H9 (cell line): ENCODE results near the gene PF4V1. TPM values are rescaled to one million over a fixed set of nuclear protein-coding genes. Genes with fewer than 3 reads are reported as not detected.
A peak's percentile ranks its signal among the peaks of the same experiment; 100 is the strongest.

Experiments used
- DNase-seq: peaks from one replicate; pipeline ENCODE4 v3.0.0-alpha.2; 2017
- H2AFZ ChIP-seq: one replicate; pipeline ENCODE4 v1.6.1; 2013; ENCODE audit warnings: mild to moderate bottlenecking, low read length, control low read depth, moderate library complexity
- H2AK5ac ChIP-seq: 2 replicates; pipeline ENCODE4 v1.6.1; 2013; ENCODE audit warnings: low read length, control low read depth, mixed read lengths; ENCODE audit not compliant: insufficient read length
- H2BK120ac ChIP-seq: one replicate; pipeline ENCODE4 v1.6.1; 2013; ENCODE audit warnings: low read depth, mild to moderate bottlenecking, low read length, control low read depth, inconsistent platforms; ENCODE audit not compliant: poor library complexity, severe bottlenecking
- H2BK12ac ChIP-seq: 2 replicates; pipeline ENCODE4 v1.6.1; 2013; ENCODE audit warnings: low read length, control low read depth, mixed read lengths, low read depth; ENCODE audit not compliant: insufficient read length
- H2BK15ac ChIP-seq: 2 replicates; pipeline ENCODE4 v1.6.1; 2013; ENCODE audit warnings: low read depth, low read length, control low read depth
- H2BK20ac ChIP-seq: one replicate; pipeline ENCODE4 v1.6.1; 2013; ENCODE audit warnings: low read depth, mild to moderate bottlenecking, low read length, control low read depth, inconsistent platforms; ENCODE audit not compliant: poor library complexity, severe bottlenecking
- H2BK5ac ChIP-seq: 2 replicates; pipeline ENCODE4 v1.6.1; 2013; ENCODE audit warnings: low read length, control low read depth, mixed read lengths; ENCODE audit not compliant: insufficient read length
- H3K14ac ChIP-seq: 2 replicates; pipeline ENCODE4 v1.6.1; 2013; ENCODE audit warnings: low read length, control low read depth; ENCODE audit not compliant: insufficient read depth
- H3K18ac ChIP-seq: 2 replicates; pipeline ENCODE4 v1.6.1; 2013; ENCODE audit warnings: low read depth, mild to moderate bottlenecking, mixed read lengths, low read length, control low read depth; ENCODE audit not compliant: insufficient read length
- H3K23ac ChIP-seq: 2 replicates; pipeline ENCODE4 v1.6.1; 2013; ENCODE audit warnings: low read length, control low read depth, mixed read lengths, low read depth; ENCODE audit not compliant: insufficient read length
- H3K23me2 ChIP-seq: 2 replicates; pipeline ENCODE4 v1.6.1; 2013; ENCODE audit warnings: low read depth, mild to moderate bottlenecking, mixed read lengths, low read length, control low read depth; ENCODE audit not compliant: insufficient read length, poor library complexity, severe bottlenecking
- H3K27ac ChIP-seq: 2 replicates; pipeline ENCODE4 v1.5.1; 2013; ENCODE audit warnings: low read length, control low read depth, mixed read lengths, low read depth; ENCODE audit not compliant: insufficient read length
- H3K27me3 ChIP-seq: 2 replicates; pipeline ENCODE4 v1.6.1; 2013; ENCODE audit warnings: low read length, control low read depth, inconsistent platforms; ENCODE audit not compliant: insufficient read depth
- H3K4ac ChIP-seq: 2 replicates; pipeline ENCODE4 v1.6.1; 2013; ENCODE audit warnings: low read depth, mild to moderate bottlenecking, control low read depth, inconsistent platforms, low read length, moderate library complexity
- H3K4me1 ChIP-seq: 2 replicates; pipeline ENCODE4 v1.6.1; 2013; ENCODE audit warnings: low read length, control low read depth, inconsistent platforms; ENCODE audit not compliant: insufficient read depth
- H3K4me2 ChIP-seq: 2 replicates; pipeline ENCODE4 v1.6.1; 2013; ENCODE audit warnings: low read length, control low read depth, mixed read lengths; ENCODE audit not compliant: insufficient read length, insufficient read depth
- H3K56ac ChIP-seq: 2 replicates; pipeline ENCODE4 v1.6.1; 2013; ENCODE audit warnings: low read depth, mild to moderate bottlenecking, mixed read lengths, low read length, control low read depth; ENCODE audit not compliant: insufficient read length
- H3K79me1 ChIP-seq: 2 replicates; pipeline ENCODE4 v1.6.1; 2013; ENCODE audit warnings: low read depth, mild to moderate bottlenecking, moderate library complexity, low read length, control low read depth, inconsistent platforms; ENCODE audit not compliant: insufficient read depth, poor library complexity, severe bottlenecking
- H3K79me2 ChIP-seq: 2 replicates; pipeline ENCODE4 v1.6.1; 2013; ENCODE audit warnings: low read length, control low read depth, inconsistent platforms; ENCODE audit not compliant: insufficient read depth
- H3K9ac ChIP-seq: 2 replicates; pipeline ENCODE4 v1.6.1; 2013; ENCODE audit warnings: low read length, control low read depth, mixed read lengths; ENCODE audit not compliant: insufficient read length; ENCODE audit errors: extremely low read depth
- H3K9me3 ChIP-seq: one replicate; pipeline ENCODE4 v1.6.1; 2013; ENCODE audit warnings: low read depth, low read length, inconsistent platforms; ENCODE audit not compliant: control insufficient read depth
- H3T11ph ChIP-seq: one replicate; pipeline ENCODE4 v1.6.1; 2013; ENCODE audit warnings: mild to moderate bottlenecking, low read length, control low read depth, inconsistent platforms
- H4K20me1 ChIP-seq: one replicate; pipeline ENCODE4 v1.6.1; 2013; ENCODE audit not compliant: control insufficient read depth, insufficient read length, insufficient read depth
- H4K5ac ChIP-seq: 2 replicates; pipeline ENCODE4 v1.6.1; 2013; ENCODE audit warnings: low read depth, mild to moderate bottlenecking, mixed read lengths, low read length, control low read depth; ENCODE audit not compliant: insufficient read length
- H4K8ac ChIP-seq: replicated peaks from 2 replicates; pipeline ENCODE4 v1.6.1; 2013; ENCODE audit warnings: low read length, control low read depth, mixed read lengths, low read depth; ENCODE audit not compliant: insufficient read length
- H4K91ac ChIP-seq: 2 replicates; pipeline ENCODE4 v1.6.1; 2013; ENCODE audit warnings: low read depth, mild to moderate bottlenecking, moderate library complexity, mixed read lengths, low read length, control low read depth; ENCODE audit not compliant: insufficient read length
- H3K27ac Mint-ChIP-seq, 3 experiments: 2 replicates in 2 of 3; 3 replicates in 1 of 3; pipeline ENCODE4 v1.8.0; 2020 to 2021; ENCODE audit warnings: mixed read lengths in 3 of 3, mild to moderate bottlenecking in 1 of 3, moderate library complexity in 1 of 3
- H3K27me3 Mint-ChIP-seq: 2 replicates; pipeline ENCODE4 v1.8.0; 2021; ENCODE audit warnings: low read depth, mild to moderate bottlenecking, moderate library complexity, mixed read lengths
- H3K36me3 Mint-ChIP-seq, 3 experiments: 2 replicates in 2 of 3; 3 replicates in 1 of 3; pipeline ENCODE4 v1.8.0; 2020 to 2021; ENCODE audit warnings: low read depth in 3 of 3, mixed read lengths in 3 of 3; ENCODE audit not compliant: insufficient read depth in 1 of 3
- H3K4me1 Mint-ChIP-seq, 2 experiments: 2 replicates each; pipeline ENCODE4 v1.8.0; 2020; ENCODE audit warnings: mixed read lengths in 2 of 2
- H3K4me3 Mint-ChIP-seq, 2 experiments: 2 replicates in 1 of 2; 3 replicates in 1 of 2; pipeline ENCODE4 v1.8.0; 2020 to 2021; ENCODE audit warnings: mild to moderate bottlenecking in 2 of 2, mixed read lengths in 2 of 2, moderate library complexity in 1 of 2
- H3K9me3 Mint-ChIP-seq, 2 experiments: 2 replicates in 1 of 2; 3 replicates in 1 of 2; pipeline ENCODE4 v1.8.0; 2020; ENCODE audit warnings: mild to moderate bottlenecking in 2 of 2, mixed read lengths in 2 of 2, moderate library complexity in 1 of 2
- CTCF ChIP-seq: fragments of 200-600 bp; sonication (generic); conservative IDR thresholded peaks from 3 replicates; pipeline ENCODE4 v1.8.0; 2021; ENCODE audit warnings: antibody characterized with exemption, mild to moderate bottlenecking
- WGBS: extraction: QIAGEN DNeasy Blood & Tissue Kit; methylation state at CpG from one replicate; pipeline ENCODE4 v1.1.7; 2013; ENCODE audit warnings: missing lambda C conversion rate, low lambda C conversion rate, mixed read lengths; ENCODE audit not compliant: insufficient read length; ENCODE audit errors: extremely low coverage; 5-methylcytosine and 5-hydroxymethylcytosine counted together
- total RNA-seq: library from RNA; stranded (reverse); gene quantifications from 2 replicates; pipeline ENCODE4 v1.2.1, GENCODE V29; 2021

PF4V1 gene
- total RNA-seq, 1 experiment from 2014 or later, result not detected

DNA sequence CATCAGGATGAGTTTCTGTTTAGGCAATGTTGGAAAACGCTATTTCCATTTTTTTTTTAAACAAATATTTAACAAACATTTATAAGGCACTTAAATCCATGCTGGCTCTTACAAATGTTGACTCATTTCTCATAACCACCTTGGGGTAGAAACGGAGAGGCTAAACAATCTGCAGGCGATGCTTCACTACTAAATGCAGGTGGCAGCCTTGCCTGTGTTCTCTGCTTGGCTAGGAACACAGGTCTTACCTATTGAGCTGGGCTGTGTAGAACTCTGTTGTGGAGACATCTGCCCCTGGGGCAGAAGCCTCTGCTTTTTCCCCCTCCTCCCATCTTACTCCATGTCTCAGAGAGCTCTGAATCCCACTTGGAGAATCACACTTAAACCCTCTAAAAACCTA lies 14.7 kb downstream of the PF4V1 start:
- H3T11ph ChIP-seq, result no peak overlapping the region
- Mint-ChIP-seq H3K9me3 (no peaks in the 10 kb centered on the region; a peak in 1 of 5 replicates), H3K27ac (no peak overlapping the region), H3K27me3 (peaks cover 40% of the 10 kb centered on the region), H3K36me3 (no peaks in the 10 kb centered on the region), H3K4me3 (no peak overlapping the region), H3K4me1 (peaks cover 18 to 21% of the 10 kb centered on the region in 2 experiments)
- no peak overlapping the region for H2BK120ac ChIP-seq
- H3K4me1 ChIP-seq, result 0 out of 2 replicates have a peak, but pooled peaks cover 2% of the 10 kb centered on the region
- H3K79me2 ChIP-seq, result no peaks in the 10 kb centered on the region
- TF ChIP-seq CTCF, result peak; percentile 31; the same call in 2 of the 3 replicates
- no peak overlapping the region for H3K14ac ChIP-seq
- no CpG with 5 or more reads among the region's 3 CpGs for WGBS
- no peak overlapping the region for H3K4me2 ChIP-seq
- no peak overlapping the region for H3K4ac ChIP-seq
- no peak overlapping the region for H3K9ac ChIP-seq
- DNase-seq, result peak; percentile 37
- no peak overlapping the region for H4K8ac ChIP-seq
- no peaks in the 10 kb centered on the region for H3K79me1 ChIP-seq
- H3K23ac ChIP-seq, result no peak overlapping the region
- H2BK15ac ChIP-seq, result no peak overlapping the region
- peaks cover 12% of the 10 kb centered on the region for H3K23me2 ChIP-seq
- H2BK20ac ChIP-seq, result no peak overlapping the region
- no peak overlapping the region for H2AFZ ChIP-seq
- H3K18ac ChIP-seq, result no peak overlapping the region
- H2BK5ac ChIP-seq, result no peak overlapping the region
- no peaks in the 10 kb centered on the region for H4K20me1 ChIP-seq
- no peak overlapping the region for H3K56ac ChIP-seq
- H3K27ac ChIP-seq, result no peak overlapping the region
- H4K5ac ChIP-seq, result no peak overlapping the region
- H4K91ac ChIP-seq, result no peak overlapping the region
- H3K9me3 ChIP-seq, result no peaks in the 10 kb centered on the region
- no peak overlapping the region for H2BK12ac ChIP-seq
- no peak overlapping the region for H2AK5ac ChIP-seq
- H3K27me3 ChIP-seq, result no peaks in the 10 kb centered on the region; the same call in 1 of the 2 replicates
